MM.1S (cell line): ENCODE results near the gene SHISA6.

ENCODE experiments used
- DNase-seq: peaks from one replicate; pipeline ENCODE4 v3.0.0-alpha.2; 2015
- H2AFZ ChIP-seq: fragments of 300-600 bp; sonication (generic); 2 replicates; pipeline ENCODE4 v1.6.0; 2016; ENCODE audit warnings: antibody characterized with exemption, low read length
- H3F3A ChIP-seq: fragments of 300-600 bp; sonication (generic); 2 replicates; pipeline ENCODE4 v1.6.1; 2016; ENCODE audit warnings: mild to moderate bottlenecking, antibody characterized with exemption, low read length, moderate library complexity, mixed read lengths; ENCODE audit not compliant: insufficient read depth
- H3K27ac ChIP-seq: fragments of 300-600 bp; sonication (generic); 2 replicates; pipeline ENCODE4 v1.5.1; 2016; ENCODE audit warnings: mild to moderate bottlenecking, low read length
- H3K27me3 ChIP-seq: fragments of 300-600 bp; sonication (generic); replicated peaks from 2 replicates; pipeline ENCODE4 v1.6.0; 2016; ENCODE audit warnings: low read length; ENCODE audit not compliant: insufficient read depth
- H3K36me3 ChIP-seq: fragments of 300-600 bp; sonication (generic); replicated peaks from 2 replicates; pipeline ENCODE4 v1.6.1; 2016; ENCODE audit warnings: mild to moderate bottlenecking, low read length, mixed read lengths; ENCODE audit not compliant: insufficient read depth
- H3K4me1 ChIP-seq: fragments of 300-600 bp; sonication (generic); 2 replicates; pipeline ENCODE4 v1.6.1; 2016; ENCODE audit warnings: low read length, mixed read lengths
- H3K4me2 ChIP-seq: fragments of 300-600 bp; sonication (generic); 2 replicates; pipeline ENCODE4 v1.6.0; 2016; ENCODE audit warnings: low read depth, low read length
- H3K4me3 ChIP-seq: fragments of 300-600 bp; sonication (generic); 2 replicates; pipeline ENCODE4 v1.5.1; 2016; ENCODE audit warnings: low read length, mixed read lengths
- H3K79me2 ChIP-seq: fragments of 300-600 bp; sonication (generic); 2 replicates; pipeline ENCODE4 v1.6.1; 2016; ENCODE audit warnings: mixed run types, low read length, mixed read lengths
- H3K9ac ChIP-seq: fragments of 300-600 bp; sonication (generic); 2 replicates; pipeline ENCODE4 v1.6.1; 2016; ENCODE audit warnings: low read length, mixed read lengths
- H3K9me2 ChIP-seq: fragments of 300-600 bp; sonication (generic); replicated peaks from 2 replicates; pipeline ENCODE4 v1.6.1; 2016; ENCODE audit warnings: mild to moderate bottlenecking, low read length, mixed read lengths; ENCODE audit not compliant: insufficient read depth
- H3K9me3 ChIP-seq: fragments of 300-600 bp; sonication (generic); replicated peaks from 2 replicates; pipeline ENCODE4 v1.6.1; 2016; ENCODE audit warnings: mild to moderate bottlenecking, low read length, mixed read lengths; ENCODE audit not compliant: insufficient read depth
- H4K20me1 ChIP-seq: fragments of 300-600 bp; sonication (generic); 2 replicates; pipeline ENCODE4 v1.6.1; 2016; ENCODE audit warnings: mild to moderate bottlenecking, low read length, moderate library complexity, mixed read lengths; ENCODE audit not compliant: insufficient read depth
- CTCF ChIP-seq: fragments of 300-600 bp; sonication (generic); IDR thresholded peaks from 2 replicates; pipeline ENCODE4 v1.5.1; 2016; ENCODE audit warnings: antibody characterized with exemption, low read length, mixed read lengths
- EZH2 ChIP-seq: fragments of 300-600 bp; sonication (generic); optimal IDR thresholded peaks from 2 replicates; pipeline ENCODE3; 2017; ENCODE audit warnings: low read depth, mild to moderate bottlenecking, antibody characterized with exemption, low read length, mixed read lengths
- EZH2phosphoT487 ChIP-seq: fragments of 300-600 bp; sonication (generic); IDR thresholded peaks from 2 replicates; pipeline ENCODE4 v1.6.1; 2018; ENCODE audit warnings: antibody characterized with exemption, low read length

Gene SHISA6

GRCh38 chr17:11384131-11384530 is 143.1 kb downstream of the SHISA6 start:
- Histone ChIP-seq H3K4me2 (no peak overlapping the region), H3K4me3 (no peak overlapping the region), H2AFZ (no peak overlapping the region), H3K27me3 (no peaks in the 10 kb centered on the region), H3K27ac (no peak overlapping the region), H3K36me3 (no peaks in the 10 kb centered on the region), H3K79me2 (no peaks in the 10 kb centered on the region), H3K9me2 (no peaks in the 10 kb centered on the region), H3K9me3 (no peaks in the 10 kb centered on the region), H3F3A (no peaks in the 10 kb centered on the region), H3K9ac (no peak overlapping the region), H3K4me1 (no peaks in the 10 kb centered on the region), H4K20me1 (no peaks in the 10 kb centered on the region)
- TF ChIP-seq EZH2 (no peak), CTCF (no peak), EZH2phosphoT487 (no peak)
- no peak for DNase-seq

- Histone ChIP-seq H3K4me1 (no peaks in the 10 kb centered on the region), H3K9me2 (no peaks in the 10 kb centered on the region), H2AFZ (no peak overlapping the region), H3K79me2 (no peaks in the 10 kb centered on the region), H3K27me3 (no peaks in the 10 kb centered on the region), H3K4me2 (no peak overlapping the region), H3K27ac (no peak overlapping the region), H4K20me1 (no peaks in the 10 kb centered on the region), H3K36me3 (no peaks in the 10 kb centered on the region), H3K9ac (no peak overlapping the region), H3K9me3 (no peaks in the 10 kb centered on the region), H3K4me3 (no peak overlapping the region), H3F3A (no peaks in the 10 kb centered on the region)
- TF ChIP-seq EZH2phosphoT487 (no peak), EZH2 (no peak), CTCF (no peak)
- no peak for DNase-seq
Observed at GRCh38 chr17:11387610-11388009, 146.6 kb downstream of the SHISA6 start.

DNA sequence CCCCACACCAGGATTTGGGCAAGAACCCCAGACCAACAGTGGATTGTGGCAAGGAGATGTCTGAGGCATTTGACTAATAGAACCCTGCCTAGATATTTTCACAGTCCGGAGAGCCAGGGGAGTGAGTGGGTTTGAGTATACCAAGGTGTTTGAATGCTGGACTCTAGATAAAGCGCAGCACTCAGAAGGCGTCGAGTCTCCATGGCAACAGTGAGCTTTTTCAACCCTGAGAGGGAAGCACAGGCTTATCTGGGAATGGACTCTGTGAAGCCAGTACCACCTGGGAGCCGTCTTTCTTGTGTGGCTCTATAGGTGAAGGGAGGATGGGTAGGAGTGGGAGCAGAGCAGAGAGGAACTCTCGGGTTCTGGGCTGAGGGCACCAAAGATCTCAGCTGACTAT is 147.0 kb downstream of the SHISA6 start:
- Histone ChIP-seq H2AFZ (no peak overlapping the region), H3K4me1 (no peaks in the 10 kb centered on the region), H4K20me1 (no peaks in the 10 kb centered on the region), H3K9ac (no peak overlapping the region), H3K4me2 (no peak overlapping the region), H3K9me2 (no peaks in the 10 kb centered on the region), H3K27me3 (no peaks in the 10 kb centered on the region), H3K36me3 (no peaks in the 10 kb centered on the region), H3K4me3 (no peak overlapping the region), H3F3A (no peaks in the 10 kb centered on the region), H3K27ac (no peak overlapping the region), H3K79me2 (no peaks in the 10 kb centered on the region), H3K9me3 (no peaks in the 10 kb centered on the region)
- TF ChIP-seq EZH2 (no peak), CTCF (no peak), EZH2phosphoT487 (no peak)
- no peak for DNase-seq
